Mucosa of stomach (tissue), 1 donor: ENCODE results near the gene ARL6IP6.

Experiments
- H3K27me3 ChIP-seq: one replicate; pipeline ENCODE4 v1.7.0; 2013; ENCODE audit warnings: mild to moderate bottlenecking, low read length; ENCODE audit not compliant: control insufficient read depth, insufficient read depth
- H3K36me3 ChIP-seq: one replicate; pipeline ENCODE4 v1.7.0; 2013; ENCODE audit warnings: low read length; ENCODE audit not compliant: control insufficient read depth, insufficient read depth
- H3K4me1 ChIP-seq: one replicate; pipeline ENCODE4 v1.7.0; 2013; ENCODE audit warnings: mild to moderate bottlenecking, low read length; ENCODE audit not compliant: control insufficient read depth, insufficient read depth
- H3K4me3 ChIP-seq: one replicate; pipeline ENCODE4 v1.7.0; 2013; ENCODE audit warnings: low read length
- H3K9ac ChIP-seq: one replicate; pipeline ENCODE4 v1.7.0; 2013; ENCODE audit warnings: mild to moderate bottlenecking, low read length, moderate library complexity
- H3K9me3 ChIP-seq: one replicate; pipeline ENCODE4 v1.7.0; 2013; ENCODE audit warnings: mild to moderate bottlenecking, low read length, moderate library complexity; ENCODE audit not compliant: control insufficient read depth
- donor health status: Pancreatic carcinoma.

The ARL6IP6 gene

DNA sequence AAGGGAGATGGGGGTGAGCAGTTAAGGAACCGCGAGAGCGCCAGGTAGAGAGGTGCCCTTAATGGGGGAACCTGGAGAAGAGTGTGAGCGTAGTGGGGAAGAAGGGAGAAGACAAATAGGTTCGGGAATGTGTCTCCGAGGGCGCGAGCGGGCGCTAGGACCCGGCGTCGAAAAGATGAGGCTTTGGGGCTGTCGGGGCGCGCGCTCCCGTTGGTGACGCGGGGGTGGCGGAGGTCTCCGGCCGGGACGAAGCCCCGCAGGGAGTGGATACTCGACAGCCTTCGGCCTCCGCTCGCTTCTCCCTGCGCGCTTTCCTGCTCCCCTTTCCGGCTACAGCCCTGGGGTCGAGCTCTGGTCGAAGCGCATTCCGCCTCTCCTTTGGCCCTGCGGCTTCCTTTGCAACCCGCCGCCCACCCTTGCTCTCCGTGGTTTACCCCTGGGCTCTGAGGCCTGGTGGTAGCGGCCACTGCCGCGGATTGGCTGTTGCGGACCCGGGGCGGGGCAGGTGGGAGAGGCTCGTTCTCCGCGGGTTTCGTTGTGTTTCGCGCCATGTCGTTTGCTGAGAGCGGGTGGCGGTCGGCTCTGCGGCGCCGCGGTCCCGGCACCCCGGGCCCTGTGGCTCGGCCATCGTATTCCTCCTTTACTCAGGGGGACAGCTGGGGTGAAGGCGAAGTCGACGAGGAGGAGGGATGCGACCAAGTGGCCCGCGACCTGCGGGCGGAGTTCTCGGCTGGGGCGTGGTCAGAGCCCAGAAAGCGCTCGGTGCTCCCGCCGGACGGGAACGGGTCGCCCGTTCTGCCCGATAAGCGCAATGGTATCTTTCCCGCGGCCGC lies at the start of gene ARL6IP6:
ARL6IP6 (plus strand) TSS at position 545 of the 833 bp plus-strand sequence; CDS start at position 550, 5 bp downstream.
- peaks cover 14% of the 10 kb centered on the region for H3K4me1 ChIP-seq
- H3K4me3 ChIP-seq: peak within 1 kb of the TSS; percentile 80
- H3K9ac ChIP-seq: peak within 1 kb of the TSS; percentile 78
- H3K36me3 ChIP-seq: no peaks in the 10 kb centered on the region
- no peaks in the 10 kb centered on the region for H3K27me3 ChIP-seq
- no peaks in the 10 kb centered on the region for H3K9me3 ChIP-seq

DNA sequence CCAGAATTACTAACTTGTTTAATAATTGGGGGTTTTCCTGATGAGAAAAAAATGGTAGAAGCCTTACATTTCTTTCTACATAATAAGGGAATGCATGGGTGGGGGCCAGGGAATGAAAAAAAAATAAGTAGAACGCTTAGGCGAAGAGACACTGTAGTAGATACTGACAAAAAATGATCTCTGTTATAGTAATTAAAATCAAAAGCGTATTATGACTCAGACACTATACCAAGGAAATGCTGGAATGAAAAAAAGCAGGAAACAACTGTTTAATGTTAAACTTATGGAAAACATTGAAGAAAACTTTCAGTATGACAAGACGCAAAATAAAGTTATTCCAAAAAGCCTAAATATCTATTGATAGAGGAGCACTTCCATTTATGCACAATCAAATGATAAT lies 44.1 kb upstream of the ARL6IP6 start:
- Histone ChIP-seq H3K4me3 (no peak overlapping the region), H3K36me3 (peaks cover 6% of the 10 kb centered on the region), H3K9ac (no peak overlapping the region), H3K9me3 (no peaks in the 10 kb centered on the region), H3K27me3 (no peaks in the 10 kb centered on the region), H3K4me1 (no peaks in the 10 kb centered on the region)

DNA sequence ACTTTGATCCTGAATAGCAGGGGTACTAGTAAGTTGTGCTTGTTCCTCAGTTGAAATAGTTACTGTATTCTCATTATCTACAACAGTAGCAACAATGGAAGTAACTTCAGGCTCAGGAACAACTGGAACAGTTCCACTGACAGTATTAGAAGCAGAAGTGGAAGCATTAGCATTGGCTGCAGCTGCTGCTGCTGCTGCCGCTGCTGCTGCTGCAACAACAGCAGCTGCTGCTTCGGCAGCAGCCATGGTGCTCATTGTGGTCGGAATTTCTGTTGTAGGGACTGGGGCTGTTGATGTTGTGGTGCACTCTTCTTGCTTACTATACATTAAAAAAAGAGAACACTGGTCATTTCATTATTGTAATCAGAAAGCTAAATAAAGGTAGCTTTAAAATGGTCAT lies 42.0 kb upstream of the ARL6IP6 start:
- Histone ChIP-seq H3K27me3 (no peaks in the 10 kb centered on the region), H3K9ac (no peak overlapping the region), H3K4me3 (no peak overlapping the region), H3K9me3 (no peaks in the 10 kb centered on the region), H3K36me3 (no peaks in the 10 kb centered on the region), H3K4me1 (no peaks in the 10 kb centered on the region)

DNA sequence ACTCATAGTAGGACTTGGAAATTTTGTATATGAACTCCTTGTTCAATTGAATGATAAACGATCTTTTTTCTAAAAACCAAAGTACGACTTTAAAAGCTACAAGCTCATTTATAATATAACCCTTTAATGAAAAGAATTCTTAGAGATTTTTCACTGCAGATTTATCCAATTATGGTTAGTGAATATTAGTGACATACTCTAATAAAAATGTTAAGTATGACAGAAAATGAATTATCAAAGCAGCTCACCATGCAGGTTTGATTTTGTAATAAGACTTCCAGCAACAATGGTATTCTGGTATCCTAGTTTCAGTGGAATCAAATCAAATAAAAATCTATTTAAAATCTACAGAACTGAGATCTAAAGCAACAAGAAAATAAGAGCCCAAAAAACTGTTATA lies 39.6 kb upstream of the ARL6IP6 start:
- no peaks in the 10 kb centered on the region for H3K27me3 ChIP-seq
- no peaks in the 10 kb centered on the region for H3K4me1 ChIP-seq
- no peak overlapping the region for H3K9ac ChIP-seq
- no peaks in the 10 kb centered on the region for H3K9me3 ChIP-seq
- no peak overlapping the region for H3K4me3 ChIP-seq
- no peaks in the 10 kb centered on the region for H3K36me3 ChIP-seq

DNA sequence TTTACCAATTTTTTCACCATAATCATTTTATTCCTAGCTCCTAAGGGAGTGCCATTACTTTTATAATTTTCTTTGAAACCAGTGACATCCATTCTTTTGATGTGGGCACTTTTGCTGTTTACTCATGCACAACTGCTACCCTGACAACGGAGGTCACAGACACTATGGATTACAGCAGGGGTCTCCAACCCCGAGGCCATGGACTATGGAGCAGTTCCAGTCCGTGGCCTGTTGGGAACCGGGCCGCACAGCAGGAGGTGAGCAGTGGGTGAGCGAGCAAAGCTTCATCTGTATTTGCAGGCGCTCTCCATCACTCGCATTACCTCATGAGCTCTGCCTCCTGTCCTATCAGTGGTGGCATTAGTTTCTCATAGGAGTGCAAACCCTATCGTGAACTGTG lies 35.8 kb upstream of the ARL6IP6 start:
- Histone ChIP-seq H3K4me3 (no peak overlapping the region), H3K9ac (no peak overlapping the region), H3K9me3 (no peaks in the 10 kb centered on the region), H3K27me3 (no peaks in the 10 kb centered on the region), H3K4me1 (no peaks in the 10 kb centered on the region), H3K36me3 (no peaks in the 10 kb centered on the region)

DNA sequence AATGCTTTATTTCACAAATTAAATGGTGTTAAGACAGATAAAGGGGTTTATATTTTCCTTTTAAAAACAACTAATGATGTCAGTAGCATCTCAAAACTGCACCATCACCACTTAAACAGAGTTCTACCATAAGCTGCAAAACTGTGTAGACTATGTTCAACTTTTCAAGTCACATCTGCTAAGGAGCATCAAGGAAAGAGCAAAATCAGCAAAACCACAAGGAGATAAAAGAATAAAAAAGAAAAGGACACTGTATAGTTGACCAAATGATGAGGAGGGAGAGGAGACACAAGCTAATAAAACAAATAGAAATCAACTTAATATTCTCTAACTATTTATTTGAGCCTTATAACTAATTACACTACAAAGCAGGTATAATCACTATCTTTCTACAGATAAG lies 35.0 kb upstream of the ARL6IP6 start:
- Histone ChIP-seq H3K9ac (no peak overlapping the region), H3K36me3 (no peaks in the 10 kb centered on the region), H3K4me3 (no peak overlapping the region), H3K9me3 (no peaks in the 10 kb centered on the region), H3K4me1 (no peaks in the 10 kb centered on the region), H3K27me3 (no peaks in the 10 kb centered on the region)

DNA sequence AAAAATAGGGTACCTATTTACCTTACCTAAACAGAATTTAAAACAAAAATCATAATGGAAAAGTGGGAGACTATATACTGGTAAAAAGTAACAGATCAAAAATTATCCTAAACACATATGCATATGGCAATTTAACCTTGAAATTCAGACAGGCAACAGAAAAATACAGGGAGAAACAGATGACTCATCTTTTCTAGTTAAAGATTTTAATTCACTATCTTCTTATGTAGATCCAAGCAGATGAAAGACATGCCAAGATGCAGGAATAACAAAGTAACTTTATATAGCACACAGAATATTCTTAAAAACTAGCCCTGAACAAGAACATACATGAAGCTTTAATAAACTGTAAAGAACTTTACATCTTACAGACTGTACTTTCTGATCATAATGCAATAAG lies 32.1 kb upstream of the ARL6IP6 start:
- Histone ChIP-seq H3K4me3 (no peak overlapping the region), H3K27me3 (no peaks in the 10 kb centered on the region), H3K9me3 (no peaks in the 10 kb centered on the region), H3K36me3 (no peaks in the 10 kb centered on the region), H3K9ac (no peak overlapping the region), H3K4me1 (no peaks in the 10 kb centered on the region)

DNA sequence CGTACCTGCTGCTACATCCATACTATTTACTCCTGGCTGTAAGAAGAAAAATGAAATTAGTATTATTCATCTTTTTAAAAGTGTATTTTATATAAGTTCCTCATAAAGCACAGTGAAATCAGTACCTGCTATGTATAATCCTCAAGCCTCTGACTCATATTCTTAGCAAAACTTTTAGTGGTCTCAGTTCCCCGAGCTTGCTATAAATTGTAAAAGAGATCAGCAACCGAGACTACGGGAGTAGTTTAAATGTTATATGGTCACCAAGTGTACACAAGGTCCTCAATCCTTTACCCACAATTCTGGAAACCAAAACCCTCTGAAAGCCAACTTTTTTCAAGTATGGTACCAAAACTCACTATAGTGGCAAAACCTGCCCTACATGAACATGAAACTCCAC lies 25.4 kb upstream of the ARL6IP6 start:
- Histone ChIP-seq H3K36me3 (no peaks in the 10 kb centered on the region), H3K9me3 (no peaks in the 10 kb centered on the region), H3K27me3 (no peaks in the 10 kb centered on the region), H3K4me3 (no peak overlapping the region), H3K9ac (no peak overlapping the region), H3K4me1 (no peaks in the 10 kb centered on the region)

DNA sequence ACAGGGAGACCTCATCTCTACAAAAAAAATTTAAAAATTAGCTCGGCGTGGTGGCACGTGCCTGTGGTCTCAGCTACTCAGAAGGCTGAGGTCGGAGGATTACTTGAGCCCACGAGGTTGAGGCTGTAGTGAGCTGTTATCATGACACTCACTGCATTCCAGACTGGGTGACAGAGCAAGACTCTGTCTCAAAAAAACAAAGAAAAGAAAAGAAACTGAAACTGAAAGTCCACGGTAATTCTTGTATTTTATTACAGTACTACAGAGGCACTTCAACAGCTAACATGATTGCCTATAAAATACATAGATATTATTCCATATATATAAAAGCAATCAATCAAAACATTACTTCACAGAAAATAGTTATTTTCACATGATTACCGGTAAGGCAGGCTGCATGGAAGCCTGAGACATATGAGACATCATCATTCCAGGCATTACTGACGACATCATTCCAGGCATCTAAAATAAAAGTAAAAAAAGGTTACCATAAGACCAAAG lies 24.2 kb upstream of the ARL6IP6 start:
- no peak overlapping the region for H3K4me3 ChIP-seq
- H3K27me3 ChIP-seq: no peaks in the 10 kb centered on the region
- H3K9ac ChIP-seq: no peak overlapping the region
- H3K4me1 ChIP-seq: no peaks in the 10 kb centered on the region
- H3K36me3 ChIP-seq: no peaks in the 10 kb centered on the region
- H3K9me3 ChIP-seq: no peaks in the 10 kb centered on the region

DNA sequence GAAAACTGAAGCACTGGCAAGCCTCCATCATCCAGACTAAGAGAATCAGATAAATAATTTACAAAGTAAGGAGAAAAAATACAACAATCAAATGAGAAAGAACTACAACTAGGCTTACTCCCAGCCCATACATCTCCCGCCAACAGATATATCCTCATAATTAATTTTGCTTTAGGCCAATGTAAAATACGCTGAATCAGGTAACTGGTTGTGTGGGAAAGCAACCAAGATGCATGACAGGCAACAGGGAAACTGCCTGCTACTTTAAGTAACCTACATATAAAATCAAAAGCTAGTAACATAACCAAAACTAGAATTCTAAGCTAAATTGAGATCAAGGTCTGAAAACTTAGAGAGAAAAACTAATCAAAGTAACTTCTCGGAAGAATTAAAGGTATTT lies 22.7 kb upstream of the ARL6IP6 start:
- H3K27me3 ChIP-seq: no peaks in the 10 kb centered on the region
- no peak overlapping the region for H3K4me3 ChIP-seq
- no peak overlapping the region for H3K9ac ChIP-seq
- H3K36me3 ChIP-seq: no peaks in the 10 kb centered on the region
- no peaks in the 10 kb centered on the region for H3K9me3 ChIP-seq
- no peaks in the 10 kb centered on the region for H3K4me1 ChIP-seq

DNA sequence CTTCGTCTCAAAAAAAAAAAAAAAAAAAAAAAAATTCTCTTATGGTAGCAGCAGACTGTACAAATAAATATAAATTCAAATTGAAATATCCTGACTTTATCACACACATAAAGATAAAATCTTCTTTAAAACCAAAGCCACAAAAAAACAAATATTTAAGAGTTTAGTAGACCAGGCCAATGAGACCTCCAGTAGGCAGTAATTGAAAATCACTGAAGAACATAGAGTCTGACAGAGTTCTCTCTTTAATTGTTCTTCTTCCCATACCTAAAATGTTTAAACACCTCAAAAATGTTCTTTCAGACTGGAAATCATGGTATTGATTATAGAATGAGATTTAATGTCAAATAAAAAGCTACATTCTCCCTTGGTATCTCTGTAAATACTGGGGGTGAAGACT lies 21.9 kb upstream of the ARL6IP6 start:
- no peaks in the 10 kb centered on the region for H3K27me3 ChIP-seq
- H3K4me1 ChIP-seq: no peaks in the 10 kb centered on the region
- H3K9ac ChIP-seq: no peak overlapping the region
- no peak overlapping the region for H3K4me3 ChIP-seq
- H3K36me3 ChIP-seq: no peaks in the 10 kb centered on the region
- H3K9me3 ChIP-seq: no peaks in the 10 kb centered on the region

DNA sequence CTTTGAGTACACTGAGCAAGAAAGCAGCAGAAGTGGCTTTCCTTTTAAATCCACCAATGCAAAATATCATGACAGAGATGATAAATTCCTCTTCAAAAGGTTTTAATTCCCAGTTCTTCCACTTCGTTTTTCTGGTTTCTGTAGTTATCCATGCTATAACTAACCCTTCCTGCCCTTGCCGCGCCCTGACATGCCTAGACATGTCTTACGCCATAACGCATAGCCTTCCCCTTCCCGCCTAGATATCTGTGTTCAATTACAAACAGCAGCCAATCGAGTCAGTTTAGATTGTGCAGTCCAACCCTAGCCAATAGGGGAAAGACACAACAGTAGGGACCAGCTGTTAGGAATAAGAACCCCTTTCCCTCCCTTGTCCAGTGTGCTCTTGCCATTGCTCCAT lies 17.2 kb upstream of the ARL6IP6 start:
- Histone ChIP-seq H3K4me3 (no peak overlapping the region), H3K4me1 (no peaks in the 10 kb centered on the region), H3K9me3 (no peaks in the 10 kb centered on the region), H3K9ac (no peak overlapping the region), H3K36me3 (no peaks in the 10 kb centered on the region), H3K27me3 (no peaks in the 10 kb centered on the region)
